Activated CD8-positive, alpha-beta memory T cell treated with anti-CD3 and anti-CD28 coated beads for 4 hours (primary cell): ENCODE measurements around the gene IL1R2.

Experiments used
- DNase-seq, 2 donors: peaks; one replicate each; pipeline ENCODE4 v3.0.0-alpha.2; 2020; ENCODE audit warnings: low read depth in 2 of 2

IL1R2 gene

GRCh38 chr2:102022884-102023539 lies 31.3 kb downstream of the IL1R2 start:
- no peak for DNase-seq

GRCh38 chr2:102024410-102024809 lies 32.6 kb downstream of the IL1R2 start:
- no peak for DNase-seq

GRCh38 chr2:102025016-102025501 lies 33.3 kb downstream of the IL1R2 start:
- no peak for DNase-seq

GRCh38 chr2:102025583-102026267 lies 34.0 kb downstream of the IL1R2 start:
- no peak for DNase-seq

GRCh38 chr2:102027036-102027980 lies 35.5 kb downstream of the IL1R2 start:
- no peak for DNase-seq

GRCh38 chr2:102028470-102028869 lies 36.7 kb downstream of the IL1R2 start:
- no peak for DNase-seq

- no peak for DNase-seq
Measured at GRCh38 chr2:102029405-102029804, 37.6 kb downstream of the IL1R2 start.

GRCh38 chr2:102029952-102030351 lies 38.2 kb downstream of the IL1R2 start:
- DNase-seq = no peak

- DNase-seq = no peak
Measured at GRCh38 chr2:102030502-102030854, 38.7 kb downstream of the IL1R2 start.

- DNase-seq = no peak
Measured at GRCh38 chr2:102030855-102031527, 39.2 kb downstream of the IL1R2 start.

GRCh38 chr2:102032368-102033030 lies 40.7 kb downstream of the IL1R2 start:
- no peak for DNase-seq

- no peak for DNase-seq
Measured at GRCh38 chr2:102033031-102033749, 41.4 kb downstream of the IL1R2 start.

- DNase-seq = no peak
Measured at GRCh38 chr2:102033750-102034682, 42.3 kb downstream of the IL1R2 start.

GRCh38 chr2:102034683-102035548 lies 43.2 kb downstream of the IL1R2 start:
- no peak for DNase-seq

GRCh38 chr2:102037681-102038080 lies 45.9 kb downstream of the IL1R2 start:
- no peak for DNase-seq

- no peak for DNase-seq
Measured at GRCh38 chr2:102040229-102040628, 48.5 kb downstream of the IL1R2 start.

GRCh38 chr2:102041351-102041750 lies 49.6 kb downstream of the IL1R2 start:
- no peak for DNase-seq
